GM21447 (cell line): Measurements from ENCODE around the gene ACTR3C.
"Not testable (repeated sequence)": the region's sequence is repeated elsewhere in the genome, so short reads cannot be mapped to it uniquely, and the experiment has no call there.

Experiments
- ATAC-seq: cut with Tn5 transposase; IDR thresholded peaks from one replicate; pipeline ENCODE4 v1.9.1; 2021; ENCODE audit not compliant: unreplicated experiment

Gene ACTR3C

DNA sequence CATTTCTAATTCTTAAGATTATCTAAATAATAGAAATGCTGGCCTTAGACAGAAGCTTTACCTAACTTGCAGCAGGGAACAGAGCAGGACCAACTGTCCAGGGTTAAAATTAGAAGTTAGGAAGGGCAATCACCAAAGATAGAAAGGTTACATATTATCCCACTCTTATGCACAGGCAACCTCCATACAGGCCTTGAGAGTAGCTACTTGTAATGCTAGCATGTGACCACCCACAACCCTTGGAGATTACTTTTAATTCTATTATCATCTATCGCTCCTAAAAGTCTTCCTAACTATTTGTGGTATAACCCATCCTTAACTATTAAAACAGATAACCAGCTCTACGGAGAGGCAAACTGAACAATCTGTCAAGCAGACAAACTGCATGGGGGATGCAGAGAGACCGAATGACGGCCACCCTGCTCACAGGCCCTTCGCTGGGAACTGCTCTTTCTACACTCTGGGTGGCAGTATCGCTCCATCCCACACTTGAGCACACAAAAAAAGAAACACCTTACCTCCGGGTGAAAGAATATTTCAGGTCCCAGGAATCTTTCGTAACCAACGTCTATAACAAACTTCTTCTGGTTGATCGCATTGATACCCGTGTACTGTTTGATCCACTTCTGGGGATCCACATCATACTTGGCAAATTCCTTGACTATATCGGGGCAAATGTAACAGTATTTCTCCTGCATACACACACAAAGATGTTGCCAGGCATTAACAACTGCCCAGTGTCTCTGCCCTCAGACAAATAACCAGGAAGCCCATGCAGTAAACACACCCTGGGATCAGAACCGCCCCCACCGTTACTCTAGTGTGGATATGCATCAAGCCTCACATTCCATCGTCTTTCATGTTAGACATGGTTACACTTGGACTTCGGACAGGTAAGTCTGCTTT, 37.2 kb downstream of the ACTR3C start:
- not testable (repeated sequence) for ATAC-seq

DNA sequence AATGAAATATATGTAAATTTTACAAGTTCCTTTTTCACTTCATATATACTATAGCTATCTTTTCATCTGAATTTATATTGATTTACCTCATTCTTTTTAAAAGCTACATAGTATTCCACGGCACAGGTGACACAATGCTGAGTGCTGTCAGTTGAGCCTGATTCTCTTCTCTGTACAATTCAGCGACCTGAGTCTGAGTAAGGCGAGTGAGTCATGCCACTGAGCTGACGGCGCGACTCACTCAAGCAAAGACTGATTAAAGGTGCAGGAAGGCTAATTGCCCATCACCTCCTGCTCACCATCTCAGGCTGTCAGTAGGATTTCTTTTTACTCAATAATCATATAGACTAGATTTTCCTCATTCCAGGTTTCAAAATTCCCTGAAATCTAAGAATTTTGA, 39.7 kb downstream of the ACTR3C start:
- not testable (repeated sequence) for ATAC-seq

DNA sequence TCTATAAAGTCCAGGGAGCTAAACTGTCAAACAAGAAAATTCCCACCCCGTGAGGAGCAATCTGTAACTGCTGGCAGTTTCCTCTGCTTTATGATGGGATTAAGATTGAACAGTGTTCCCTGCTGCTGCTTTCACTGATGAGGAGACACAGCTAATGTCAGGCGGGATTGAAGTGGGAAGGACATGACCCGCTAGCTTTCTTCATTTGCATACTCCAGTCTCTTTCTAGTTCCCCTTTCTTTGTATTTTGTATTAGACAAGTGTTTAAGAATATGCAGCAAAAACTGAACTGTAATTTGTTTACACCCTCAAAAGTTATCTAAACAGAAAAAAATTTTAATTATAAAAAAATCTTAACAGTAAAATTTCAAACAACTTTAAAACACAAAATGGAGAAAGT, 40.2 kb downstream of the ACTR3C start:
- ATAC-seq: not testable (repeated sequence)

DNA sequence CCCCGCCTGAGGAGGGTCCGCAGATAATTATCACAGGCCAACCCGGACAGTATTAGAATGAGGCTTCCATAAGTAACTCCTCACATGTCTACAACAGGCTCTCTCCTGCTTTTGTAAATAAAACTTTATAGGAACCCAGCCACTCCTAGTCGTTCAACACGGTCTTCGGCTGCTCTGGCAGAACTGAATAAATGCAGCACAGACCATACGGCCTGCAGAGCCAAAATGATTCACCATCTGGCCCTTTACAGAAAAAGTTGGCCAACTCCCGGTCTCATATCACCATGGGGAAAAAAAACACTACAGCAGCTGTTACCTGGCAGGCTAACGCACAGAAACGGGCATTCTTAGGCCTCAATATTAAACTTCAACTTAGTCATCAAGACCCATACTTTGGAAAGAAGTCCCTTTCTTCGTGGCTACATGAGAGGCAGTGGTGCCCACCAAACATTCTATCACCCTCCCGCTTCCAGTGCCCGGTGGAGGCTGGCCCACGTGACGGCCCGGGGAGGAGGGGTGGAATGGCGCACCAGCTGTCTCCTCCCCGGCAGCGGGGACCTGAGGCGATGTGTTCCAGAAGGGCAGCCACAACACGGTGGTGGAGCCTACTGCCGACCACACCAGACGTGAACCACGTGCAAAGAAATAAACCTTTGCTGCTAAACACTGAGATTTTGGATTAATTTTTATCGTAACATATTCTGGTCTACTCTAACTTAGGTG, 41.5 kb downstream of the ACTR3C start:
- not testable (repeated sequence) for ATAC-seq

DNA sequence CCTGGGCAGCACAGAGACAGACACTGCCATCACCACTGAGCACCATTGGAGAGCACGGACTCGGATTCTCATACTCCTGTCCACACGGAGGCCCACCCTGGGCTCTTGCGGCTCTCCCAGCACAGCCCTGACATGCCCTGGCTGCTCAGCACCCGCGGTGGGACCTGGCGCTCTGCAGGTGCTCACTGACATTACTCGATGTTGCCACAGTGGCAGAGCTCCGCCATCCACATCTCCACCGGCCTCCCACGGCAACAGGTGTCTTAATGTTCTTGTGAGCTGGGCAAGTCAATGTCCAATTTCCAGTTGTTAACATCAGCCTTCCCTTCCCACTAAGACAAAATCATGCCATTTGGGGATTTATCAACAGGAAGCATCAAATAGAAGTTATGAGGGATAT, 45.0 kb downstream of the ACTR3C start:
- not testable (repeated sequence) for ATAC-seq

DNA sequence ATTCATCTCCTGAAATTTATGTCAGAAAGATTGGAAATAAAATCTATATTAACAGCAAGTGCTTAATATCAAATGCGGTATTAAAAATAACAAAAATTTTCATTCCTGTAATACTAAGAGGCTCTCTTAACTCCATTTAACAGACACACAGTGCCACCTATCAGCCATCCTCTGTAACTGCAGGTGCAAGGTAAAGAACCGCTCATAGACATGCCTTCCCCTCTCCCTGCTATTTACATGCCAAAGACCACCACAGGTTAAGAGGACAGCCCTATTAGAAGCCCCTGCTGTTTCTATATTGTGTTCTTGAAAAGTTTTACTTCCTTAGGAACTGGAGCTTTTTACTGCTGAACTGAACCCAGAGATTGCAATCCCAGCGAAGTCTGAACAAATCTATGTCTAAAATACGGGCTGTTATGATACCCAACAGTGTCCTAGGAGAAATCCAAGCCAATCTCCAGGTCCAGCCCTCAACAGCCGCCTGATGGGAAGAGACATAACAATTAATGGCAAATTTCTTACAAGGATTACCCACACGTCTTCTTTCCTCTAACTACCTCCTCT, 47.1 kb downstream of the ACTR3C start:
- ATAC-seq: peak; percentile 57

DNA sequence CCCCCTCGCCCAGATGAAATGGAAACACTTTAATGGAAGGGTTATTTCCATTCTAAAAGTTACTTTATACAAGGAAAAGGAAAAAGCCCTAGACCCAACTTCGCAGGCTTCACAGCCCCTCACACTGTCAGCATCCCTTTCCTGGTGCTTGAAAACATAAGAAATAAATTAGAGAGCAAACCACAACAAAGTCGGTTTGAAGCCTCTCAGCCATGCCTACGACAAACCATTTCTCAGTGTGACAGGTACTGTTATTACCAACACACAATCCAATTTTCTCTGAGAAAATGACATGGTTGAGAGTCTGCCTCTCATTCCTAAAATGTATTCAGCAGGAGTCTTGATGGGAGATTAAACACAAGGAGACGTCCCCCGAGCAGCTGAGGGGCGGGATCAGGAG, 51.4 kb downstream of the ACTR3C start:
- ATAC-seq: not testable (repeated sequence)

DNA sequence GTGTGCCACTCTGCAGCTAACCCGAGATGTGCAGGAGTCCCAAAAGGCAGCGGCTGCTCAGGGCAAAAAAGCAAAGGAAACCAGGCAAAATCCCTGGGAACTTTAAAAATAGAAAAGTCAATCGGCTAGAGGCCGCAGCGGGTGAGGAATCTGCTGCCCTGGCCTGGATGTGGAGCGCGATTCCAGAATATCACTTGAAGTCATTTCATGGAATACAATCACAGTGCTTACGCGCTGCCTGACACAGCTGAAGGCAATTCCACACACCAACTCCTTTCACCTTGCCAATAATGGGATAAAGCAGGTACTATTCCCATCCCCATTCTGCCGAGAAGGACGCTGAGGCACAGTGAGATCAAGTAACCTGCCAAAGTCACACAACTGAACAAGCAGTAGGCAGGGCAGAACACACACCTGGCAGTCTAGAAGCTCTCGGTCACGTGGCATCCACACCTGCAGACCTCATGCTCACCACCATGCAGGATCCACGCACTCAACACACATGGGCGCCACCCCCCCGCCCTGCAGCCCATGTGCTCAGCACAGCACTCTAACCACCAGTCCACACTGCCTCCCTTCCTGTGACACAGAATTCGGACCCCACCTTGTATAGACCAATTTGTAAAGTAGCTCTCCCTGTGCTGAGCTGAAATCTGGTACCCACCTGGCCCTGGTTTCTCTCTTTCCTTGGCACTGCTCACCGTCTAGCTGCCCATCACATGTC, 53.1 kb downstream of the ACTR3C start:
- ATAC-seq: not testable (repeated sequence)

DNA sequence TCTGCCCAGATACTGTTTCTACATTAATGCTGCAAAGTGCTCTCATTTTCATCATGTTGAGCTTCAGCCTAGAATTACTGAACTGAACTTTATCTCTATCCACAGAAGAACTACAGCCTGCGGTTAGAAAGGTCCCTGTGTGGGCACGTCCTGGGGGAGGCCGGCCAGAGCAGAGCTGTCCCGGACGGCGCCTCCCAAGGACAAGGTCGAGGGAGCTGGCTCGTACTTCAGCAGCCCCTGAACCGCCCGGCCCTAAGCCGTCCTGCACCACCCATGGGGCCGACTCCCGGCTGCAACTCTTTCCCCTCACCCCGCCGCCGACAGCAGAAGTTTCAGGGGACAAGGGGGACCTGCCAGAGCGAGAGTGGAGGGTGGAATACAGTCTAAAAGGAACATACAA, 54.5 kb downstream of the ACTR3C start:
- ATAC-seq: not testable (repeated sequence)

DNA sequence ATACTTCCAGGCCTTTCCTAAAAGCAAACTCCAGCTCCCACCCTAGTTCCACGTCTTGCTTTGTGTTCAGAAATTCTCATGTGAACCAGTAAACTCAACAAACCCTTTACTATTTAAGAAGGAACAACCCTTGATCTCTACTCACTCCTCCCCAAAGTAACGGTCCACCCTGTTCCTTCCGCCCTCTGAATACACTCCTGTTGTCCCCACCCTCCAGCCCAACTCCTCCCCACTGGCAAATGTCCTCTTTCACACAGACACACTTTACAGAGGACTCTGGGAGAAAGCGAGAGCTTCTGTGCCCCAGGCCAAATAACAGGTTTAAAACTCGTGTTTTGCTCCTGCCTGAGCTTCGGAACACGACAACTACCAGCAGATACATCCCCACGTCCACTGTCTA, 55.1 kb downstream of the ACTR3C start:
- ATAC-seq: not testable (repeated sequence)

DNA sequence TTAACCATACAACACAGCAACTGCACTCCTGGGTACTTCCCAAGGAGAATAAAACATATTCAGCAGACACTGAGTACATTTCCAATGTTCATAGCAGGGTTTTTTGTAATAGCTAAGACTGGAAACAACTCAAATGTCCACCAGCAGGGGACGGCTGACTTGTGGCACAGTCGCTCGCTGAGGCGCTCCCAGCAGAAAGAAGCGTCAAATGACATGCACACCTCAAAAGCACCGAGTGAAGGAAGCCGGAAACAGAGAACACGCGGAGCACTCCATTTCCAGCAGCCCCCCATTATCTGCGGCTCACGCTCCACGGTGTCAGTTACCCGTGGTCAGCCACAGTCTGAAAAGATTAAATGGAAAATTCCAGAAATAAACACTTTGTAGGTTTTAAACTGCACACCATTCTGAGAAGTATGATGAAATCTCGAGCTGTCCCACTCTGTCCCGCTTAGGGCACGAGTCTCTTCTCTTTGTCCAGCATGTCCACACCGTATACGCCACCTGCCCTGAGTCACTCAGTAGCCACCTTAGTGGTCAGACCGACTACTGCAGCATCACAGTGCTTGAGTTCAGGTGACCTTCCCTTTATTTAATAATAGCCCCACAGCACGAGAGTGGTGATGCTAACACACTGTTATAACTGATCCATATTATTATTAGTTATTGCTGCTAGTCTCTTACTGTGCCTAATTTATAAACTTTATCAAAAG, 56.2 kb downstream of the ACTR3C start:
- ATAC-seq: not testable (repeated sequence)

DNA sequence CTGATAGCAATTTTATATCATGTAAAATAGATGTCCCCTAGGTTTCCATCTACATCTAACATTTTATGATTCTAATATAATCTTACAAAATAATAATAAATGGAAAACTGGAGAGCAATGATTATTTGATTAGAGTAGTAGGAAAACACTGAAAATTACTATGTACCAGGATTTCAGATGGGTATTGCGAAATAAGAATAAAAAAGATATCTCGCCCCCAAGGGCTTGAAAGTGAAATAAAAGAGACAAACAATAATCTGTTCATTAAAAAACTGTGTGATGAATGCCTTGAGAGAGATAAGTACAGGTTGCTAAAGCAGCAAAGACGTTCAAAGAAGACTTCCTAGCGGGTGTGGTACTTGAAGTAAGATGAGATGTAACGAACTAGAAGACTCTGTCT, 60.7 kb downstream of the ACTR3C start:
- ATAC-seq: not testable (repeated sequence)

DNA sequence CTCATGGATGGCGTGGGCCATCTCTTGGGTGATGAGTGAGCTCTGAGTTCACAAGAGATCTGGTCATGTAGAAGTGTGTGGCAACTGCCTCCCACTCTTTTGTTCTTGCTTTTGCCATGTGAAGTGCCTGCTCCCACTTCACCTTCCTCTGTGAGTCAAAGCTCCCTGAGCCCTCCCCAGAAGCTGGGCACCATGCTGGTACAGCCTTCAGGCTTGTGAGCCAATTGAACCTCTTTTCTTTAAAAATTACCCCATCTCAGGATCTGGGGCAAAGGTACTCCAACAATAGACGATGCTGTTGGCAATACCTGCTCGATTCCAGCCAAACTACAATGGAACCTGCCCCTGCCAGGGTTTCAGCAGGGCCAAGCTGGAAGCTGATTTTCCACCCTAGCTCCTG, 75.6 kb downstream of the ACTR3C start:
- ATAC-seq: not testable (repeated sequence)

DNA sequence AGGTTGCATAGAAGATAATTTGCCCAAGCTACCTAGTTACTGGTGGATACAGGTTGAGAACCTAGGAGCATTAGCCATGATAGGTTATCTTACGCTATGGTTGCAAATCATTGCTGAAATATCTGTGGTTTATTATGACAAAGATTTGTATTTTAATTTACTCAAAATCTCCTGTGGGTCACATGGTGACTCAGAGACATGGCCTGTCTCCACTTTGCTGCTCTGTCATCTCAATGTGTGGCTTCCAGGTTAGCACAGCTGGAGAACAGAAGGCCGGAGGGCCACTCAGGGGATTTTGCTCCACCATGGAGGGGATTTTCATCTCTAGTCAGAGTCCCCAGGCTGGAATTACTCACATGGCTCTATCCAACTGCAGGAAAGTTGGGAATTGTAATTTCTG, 78.1 kb downstream of the ACTR3C start:
- not testable (repeated sequence) for ATAC-seq

DNA sequence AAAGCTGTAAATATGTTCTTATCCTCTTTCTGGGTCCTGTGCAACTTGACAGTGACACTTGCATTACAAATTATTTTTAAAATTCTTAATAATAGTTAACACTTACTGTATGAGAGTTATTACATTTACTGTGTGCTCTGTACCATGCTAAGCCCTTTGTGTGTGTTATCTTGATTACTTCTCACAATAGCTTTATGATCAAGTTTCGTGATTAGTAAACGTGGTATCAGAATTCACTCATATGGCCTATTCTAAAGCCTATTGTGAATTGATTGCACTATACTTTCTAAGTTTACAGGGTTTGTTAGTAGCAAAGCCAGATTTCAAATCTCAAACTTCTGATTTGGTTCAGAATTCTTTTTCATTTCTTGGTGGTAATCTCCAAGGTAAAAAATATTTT, 80.4 kb downstream of the ACTR3C start:
- ATAC-seq: not testable (repeated sequence)

DNA sequence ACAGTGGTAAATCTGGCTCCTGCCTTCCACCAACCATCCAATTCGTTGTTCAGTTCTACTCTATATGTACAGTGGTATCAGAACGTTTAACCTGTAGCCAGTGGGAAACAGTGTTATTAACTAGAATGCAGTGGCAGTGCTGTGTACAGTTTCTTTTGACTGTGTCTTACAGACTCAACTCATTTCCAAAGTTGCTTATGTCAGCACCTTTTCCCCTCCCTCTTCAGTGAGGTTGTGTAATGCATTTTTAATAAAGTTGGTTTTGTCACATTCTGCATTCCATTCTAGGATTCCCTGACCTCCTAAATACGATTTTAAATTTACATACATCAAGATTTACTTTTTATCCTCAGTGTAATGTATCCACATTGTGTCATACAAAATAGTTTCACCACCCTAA, 97.9 kb downstream of the ACTR3C start:
- not testable (repeated sequence) for ATAC-seq

DNA sequence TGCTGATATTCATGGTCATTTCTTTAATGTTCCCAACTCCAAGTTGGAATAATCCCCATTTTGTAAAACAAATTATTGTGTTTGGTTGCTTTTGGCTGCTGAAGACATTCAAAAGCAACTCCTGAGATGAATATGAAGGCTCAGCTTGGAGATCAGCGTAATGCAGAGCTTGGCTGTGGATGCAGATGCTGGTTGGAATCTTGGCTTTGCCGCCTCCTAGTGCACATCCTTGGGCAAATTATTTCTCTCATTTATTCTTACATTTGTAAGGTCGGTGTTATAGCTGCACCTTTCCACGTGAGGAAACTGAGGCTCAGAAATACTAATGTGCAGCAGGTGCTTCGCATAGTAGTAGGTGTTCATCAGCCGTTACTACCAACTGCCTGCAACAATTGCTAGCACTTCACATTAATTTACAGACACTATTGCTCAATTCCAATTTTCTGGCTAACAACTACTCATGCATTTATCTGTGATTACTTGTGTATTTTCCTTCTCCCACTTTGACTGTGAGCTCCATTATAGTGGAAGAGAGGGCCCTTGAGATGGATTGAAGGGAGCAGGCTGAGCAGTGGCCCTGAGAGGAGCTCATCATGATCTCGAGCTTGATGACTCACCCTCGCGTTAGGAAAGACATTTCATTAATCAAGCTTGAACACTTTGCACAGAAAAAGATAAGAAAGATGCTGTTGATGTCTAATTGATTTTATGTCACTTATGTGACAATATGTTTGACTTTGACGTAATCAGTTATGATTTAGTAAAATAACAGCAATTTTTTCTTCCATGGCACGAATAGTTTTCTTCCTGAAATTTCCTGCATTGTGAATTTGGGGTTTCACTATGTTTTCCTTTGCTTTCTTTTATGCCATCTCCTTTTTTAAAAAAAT, 101.0 kb downstream of the ACTR3C start:
- not testable (repeated sequence) for ATAC-seq

DNA sequence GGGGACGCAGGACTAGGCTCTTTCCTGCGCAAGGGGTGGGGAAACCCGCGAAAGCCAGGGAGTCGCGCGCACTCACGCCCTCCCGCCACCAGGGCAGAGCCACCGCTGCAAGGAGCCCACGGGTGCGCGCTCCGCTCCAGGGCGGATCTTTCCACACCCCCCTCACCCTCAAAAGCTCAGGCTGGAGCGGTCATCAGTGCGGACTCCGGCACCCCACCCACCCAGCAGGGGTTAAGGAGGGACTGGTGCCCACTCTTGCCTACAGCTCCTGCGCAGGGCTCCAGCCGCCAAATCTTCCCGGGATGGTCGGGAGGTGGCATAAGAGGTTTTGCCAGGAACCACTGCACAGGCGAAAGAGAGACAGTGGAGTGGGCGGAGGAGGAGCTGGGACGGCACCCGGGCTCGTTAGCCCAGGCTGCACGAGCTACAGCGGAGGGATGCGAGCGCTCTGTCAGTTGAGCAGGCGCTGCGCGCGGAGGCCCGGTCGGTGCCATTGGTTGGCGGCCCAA, 102.6 kb downstream of the ACTR3C start:
- not testable (repeated sequence) for ATAC-seq
